ENCODE results near the gene FGG.
"Not testable (repeated sequence)": the region's sequence is repeated elsewhere in the genome, so short reads cannot be mapped to it uniquely, and the experiment has no call there.

The FGG gene

DNA sequence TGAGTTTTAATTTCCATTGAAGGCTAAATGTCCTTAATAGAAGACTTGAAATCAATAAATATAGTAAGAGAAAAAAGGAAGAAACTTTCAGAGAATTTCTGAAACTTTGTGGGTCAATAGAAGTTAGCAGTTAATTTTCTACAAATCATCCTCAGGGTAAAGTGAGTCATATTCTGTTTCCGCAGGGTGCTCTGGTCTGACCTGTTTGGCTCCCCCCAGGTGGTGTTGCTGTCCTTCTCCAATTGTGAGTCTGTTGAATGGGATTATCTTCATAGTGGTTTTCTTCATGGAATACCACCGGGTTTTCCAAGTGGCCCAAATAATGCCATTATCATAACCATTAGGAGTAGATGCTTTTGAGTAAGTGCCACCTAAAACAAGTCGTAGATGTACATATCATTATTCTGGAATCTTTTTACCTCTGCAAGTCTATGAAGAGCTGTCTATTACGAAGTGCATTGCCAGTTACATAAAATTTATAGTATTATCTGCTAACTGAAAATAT, 7.7 kb downstream of the FGG start:
- no peak overlapping the region for H3K4me3 ChIP-seq (ENCODE audit: low read depth, low read length)
- TF ChIP-seq, protein P1, sequence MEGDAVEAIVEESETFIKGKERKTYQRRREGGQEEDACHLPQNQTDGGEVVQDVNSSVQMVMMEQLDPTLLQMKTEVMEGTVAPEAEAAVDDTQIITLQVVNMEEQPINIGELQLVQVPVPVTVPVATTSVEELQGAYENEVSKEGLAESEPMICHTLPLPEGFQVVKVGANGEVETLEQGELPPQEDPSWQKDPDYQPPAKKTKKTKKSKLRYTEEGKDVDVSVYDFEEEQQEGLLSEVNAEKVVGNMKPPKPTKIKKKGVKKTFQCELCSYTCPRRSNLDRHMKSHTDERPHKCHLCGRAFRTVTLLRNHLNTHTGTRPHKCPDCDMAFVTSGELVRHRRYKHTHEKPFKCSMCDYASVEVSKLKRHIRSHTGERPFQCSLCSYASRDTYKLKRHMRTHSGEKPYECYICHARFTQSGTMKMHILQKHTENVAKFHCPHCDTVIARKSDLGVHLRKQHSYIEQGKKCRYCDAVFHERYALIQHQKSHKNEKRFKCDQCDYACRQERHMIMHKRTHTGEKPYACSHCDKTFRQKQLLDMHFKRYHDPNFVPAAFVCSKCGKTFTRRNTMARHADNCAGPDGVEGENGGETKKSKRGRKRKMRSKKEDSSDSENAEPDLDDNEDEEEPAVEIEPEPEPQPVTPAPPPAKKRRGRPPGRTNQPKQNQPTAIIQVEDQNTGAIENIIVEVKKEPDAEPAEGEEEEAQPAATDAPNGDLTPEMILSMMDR (IDR thresholded peaks at IDR 0.05; ENCODE audit: control insufficient read depth, extremely low read depth, insufficient read depth) = no peak
- no peak for DNase-seq (ENCODE audit: low read depth)

DNA sequence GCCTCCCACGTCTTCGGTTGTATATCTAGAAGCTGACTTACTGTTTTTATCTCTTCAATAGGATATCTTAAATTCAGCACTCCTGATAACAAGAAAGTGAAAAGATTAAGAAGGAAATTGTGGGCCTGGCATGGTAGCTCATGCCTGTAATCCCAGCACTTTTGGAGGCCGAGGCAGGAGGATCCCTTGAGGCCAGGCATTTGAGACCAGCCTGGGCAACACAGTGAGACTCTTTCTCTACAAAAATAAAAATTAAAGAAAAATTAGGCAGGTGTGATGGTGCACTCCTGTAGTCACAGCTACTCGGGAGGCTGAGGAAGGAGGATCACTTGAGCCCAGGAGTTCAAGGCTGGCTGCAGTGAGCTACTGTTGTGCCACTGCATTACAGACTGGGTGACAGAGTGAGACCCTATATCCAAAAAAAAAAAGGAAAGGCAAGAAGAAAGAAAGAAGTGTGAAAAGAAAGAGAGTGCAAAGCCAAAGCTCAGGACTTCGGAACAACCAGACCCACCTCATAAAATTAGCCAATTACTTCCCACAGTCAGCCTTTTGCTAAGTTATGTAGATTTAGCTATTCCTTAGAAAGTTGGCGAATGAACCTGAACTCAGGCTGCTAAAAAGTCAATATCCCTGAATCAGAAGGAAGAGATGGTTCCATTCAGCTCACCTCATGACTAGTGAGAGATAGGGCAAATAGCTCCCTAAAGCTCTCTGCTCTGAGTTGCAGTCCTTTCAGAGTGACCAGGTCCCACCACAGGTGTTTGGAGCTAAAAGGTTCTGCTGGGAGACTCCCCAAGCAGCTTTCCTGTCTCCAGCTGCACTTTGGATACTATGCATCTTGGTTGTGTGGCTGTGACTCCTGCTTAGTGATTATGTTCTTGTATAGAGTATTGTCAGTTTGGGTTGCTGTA, 9.2 kb downstream of the FGG start:
- no peak overlapping the region for H3K4me3 ChIP-seq (ENCODE audit: low read depth, low read length)
- no peak for DNase-seq (ENCODE audit: low read depth)
- TF ChIP-seq, protein P1 (IDR thresholded peaks at IDR 0.05; ENCODE audit: control insufficient read depth, extremely low read depth, insufficient read depth) = no peak

DNA sequence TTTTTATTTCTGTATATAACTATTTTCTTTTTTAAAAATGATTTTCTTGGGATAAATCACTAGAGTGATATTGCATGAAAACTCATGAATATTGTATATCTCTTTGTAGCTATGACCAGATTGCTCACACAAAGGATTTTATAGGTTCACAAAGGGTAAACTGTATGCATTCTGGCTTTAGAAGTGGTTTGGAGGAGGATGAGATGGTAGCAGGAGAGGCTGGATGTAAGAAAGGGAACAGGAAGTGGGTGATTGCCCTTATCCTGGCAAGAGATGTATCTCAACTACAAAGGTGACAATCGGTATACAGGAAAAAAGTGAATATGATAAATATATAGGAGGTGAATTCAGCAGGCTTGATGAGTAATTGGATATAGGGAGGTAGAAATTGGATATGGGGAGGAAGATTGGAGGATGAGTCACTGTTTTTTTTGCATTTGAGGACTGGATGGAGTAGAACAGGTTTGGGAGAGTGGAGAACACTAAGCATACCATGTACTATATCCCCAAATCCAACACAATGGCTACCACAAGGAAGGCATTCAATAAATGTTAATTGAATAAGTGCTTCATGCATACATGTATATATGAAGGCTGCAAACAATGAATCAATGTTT, 9.9 kb downstream of the FGG start:
- H3K4me3 ChIP-seq (ENCODE audit: low read depth, low read length) = no peak overlapping the region
- TF ChIP-seq, protein P1 (IDR thresholded peaks at IDR 0.05; ENCODE audit: control insufficient read depth, extremely low read depth, insufficient read depth) = no peak
- DNase-seq (ENCODE audit: low read depth) = no peak

DNA sequence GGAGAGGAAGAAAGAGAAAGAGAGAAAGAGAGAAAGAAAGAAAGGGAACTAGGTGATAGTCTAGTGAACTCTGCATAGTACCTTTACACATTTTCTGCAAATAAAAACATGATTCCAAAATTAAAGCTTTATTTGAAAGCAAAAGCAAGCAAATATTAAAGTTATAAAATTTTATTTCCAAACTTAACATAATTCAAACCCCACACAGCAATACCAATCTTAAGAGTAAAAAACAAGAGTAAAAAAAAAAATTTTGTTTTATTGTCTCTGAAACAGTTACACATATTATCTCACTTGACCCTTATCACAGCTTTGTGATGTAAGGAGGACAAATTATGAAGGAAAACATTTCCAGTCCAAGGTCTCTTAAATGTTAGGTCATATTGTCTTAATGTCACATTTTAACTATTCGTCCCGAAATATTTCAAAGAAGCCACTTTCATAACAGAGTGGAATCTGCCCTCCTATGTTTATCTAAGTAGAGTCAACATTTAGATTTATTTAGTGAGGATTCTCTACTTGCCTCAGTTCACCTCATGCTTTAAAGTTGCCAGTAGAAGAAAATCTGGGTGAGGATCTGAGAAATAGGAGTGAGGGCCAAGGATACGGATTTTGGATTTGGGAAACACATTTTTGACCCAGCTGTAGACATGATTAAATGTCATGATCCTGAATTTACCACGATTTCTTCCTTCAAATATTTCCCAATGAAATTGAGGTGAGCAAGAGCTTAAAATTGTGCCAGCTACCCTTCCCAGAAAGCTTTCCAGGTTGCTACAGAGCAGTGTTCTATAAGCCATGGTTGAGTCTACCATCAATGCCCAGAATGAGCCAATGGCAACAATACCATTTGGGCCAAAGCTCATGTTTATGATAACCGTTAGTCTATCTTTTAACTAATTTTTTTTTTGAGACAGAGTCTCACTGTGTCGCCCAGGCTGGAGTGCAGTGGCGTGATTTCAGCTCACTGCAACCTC, 14.4 kb downstream of the FGG start:
- DNase-seq (ENCODE audit: low read depth) = no peak
- H3K4me3 ChIP-seq (ENCODE audit: low read depth, low read length) = no peak overlapping the region
- TF ChIP-seq, protein P1 (IDR thresholded peaks at IDR 0.05; ENCODE audit: control insufficient read depth, extremely low read depth, insufficient read depth) = no peak

DNA sequence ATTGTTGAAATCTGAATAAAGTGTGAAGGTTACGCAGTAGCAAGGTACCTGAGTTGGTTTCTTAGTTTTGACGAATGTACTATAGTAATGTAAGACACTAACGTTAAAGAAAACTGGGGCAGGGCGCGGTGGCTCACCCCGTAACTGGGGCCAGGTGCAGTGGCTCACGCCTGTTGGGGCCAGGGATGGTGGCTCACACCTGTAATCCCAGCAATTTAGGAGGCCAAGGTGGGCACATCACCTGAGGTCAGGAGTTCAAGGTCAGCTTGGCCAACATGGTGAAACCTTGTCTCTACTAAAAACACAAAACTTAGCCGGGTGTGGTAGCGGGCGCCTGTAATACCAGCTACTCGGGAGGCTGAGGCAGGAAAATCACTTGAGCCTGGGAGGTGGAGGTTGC, 15.2 kb downstream of the FGG start:
- H3K4me3 ChIP-seq (ENCODE audit: low read depth, low read length); DNase-seq (ENCODE audit: low read depth): not testable (repeated sequence)

DNA sequence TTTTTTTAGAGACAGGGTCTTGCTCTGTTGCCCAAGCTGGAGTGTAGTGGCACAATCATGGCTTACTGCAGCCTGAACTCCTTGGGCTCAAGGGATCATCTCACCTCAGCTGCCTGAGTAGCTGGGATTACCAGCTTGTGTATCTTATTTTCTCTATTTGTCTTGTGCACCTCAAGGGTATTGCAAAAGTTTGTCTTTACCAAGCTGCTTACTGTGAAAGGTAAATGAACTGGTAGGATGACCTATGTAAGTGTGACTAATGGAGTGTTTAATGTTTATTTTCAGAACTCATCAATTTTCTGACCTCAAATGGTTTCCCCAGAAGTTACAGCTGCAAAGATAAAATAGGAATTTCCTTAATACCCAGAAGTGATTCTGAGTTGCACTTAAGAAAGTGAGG, 16.6 kb downstream of the FGG start:
- peak; percentile 1 for DNase-seq (ENCODE audit: low read depth)
- TF ChIP-seq, protein P1 (IDR thresholded peaks at IDR 0.05; ENCODE audit: control insufficient read depth, extremely low read depth, insufficient read depth) = no peak
- H3K4me3 ChIP-seq (ENCODE audit: low read depth, low read length) = no peak overlapping the region

DNA sequence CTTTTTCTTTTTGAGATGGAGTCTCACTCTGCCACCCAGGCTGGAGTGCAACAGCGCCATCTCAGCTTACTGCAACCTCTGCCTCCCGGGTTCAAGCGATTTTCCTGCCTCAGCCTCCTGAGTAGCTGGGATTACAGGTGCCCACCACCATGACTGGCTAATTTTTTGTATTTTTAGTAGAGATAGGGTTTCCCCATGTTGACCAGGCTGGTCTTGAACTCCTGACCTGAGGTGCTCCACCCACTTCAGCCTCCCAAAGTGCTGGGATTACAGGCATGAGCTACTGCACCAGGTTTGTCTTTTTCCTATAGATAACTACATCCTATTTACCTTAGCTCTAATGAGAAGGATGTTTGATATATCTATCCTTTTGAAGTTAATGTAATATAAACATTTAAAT, 18.1 kb downstream of the FGG start:
- DNase-seq (ENCODE audit: low read depth) = not testable (repeated sequence)

More for the DNA sequence above, 18.1 kb downstream of the FGG start:
- not testable (repeated sequence) for H3K4me3 ChIP-seq (ENCODE audit: low read depth, low read length)
